GM12891 (cell line): ENCODE results near the gene MEGF6.

Experiments used
- POLR2A ChIP-seq: IDR thresholded peaks from 2 replicates; pipeline ENCODE4 v1.6.1; 2011; ENCODE audit warnings: low read depth, low read length, control low read depth
- POLR2AphosphoS5 ChIP-seq: IDR thresholded peaks from 2 replicates; pipeline ENCODE4 v1.6.1; 2011; ENCODE audit warnings: low read depth, low read length, control low read depth
- POU2F2 ChIP-seq: IDR thresholded peaks from 2 replicates; pipeline ENCODE4 v1.6.1; 2011; ENCODE audit warnings: low read depth, mild to moderate bottlenecking, control low read depth, low read length, moderate library complexity
- SPI1 ChIP-seq: IDR thresholded peaks from 2 replicates; pipeline ENCODE4 v1.6.1; 2011; ENCODE audit warnings: low read depth, low read length, control low read depth
- TAF1 ChIP-seq: IDR thresholded peaks from 2 replicates; pipeline ENCODE4 v1.6.1; 2011; ENCODE audit warnings: low read depth, low read length, control low read depth

GRCh38 chr1:3658231-3658615, 46.9 kb upstream of the MEGF6 start:
- TF ChIP-seq TAF1 (no peak), SPI1 (no peak), POLR2A (no peak), POLR2AphosphoS5 (no peak), POU2F2 (no peak)
